ENCODE measurements around the gene MRPS18C. TPM values are rescaled to one million over a fixed set of nuclear protein-coding genes. Genes with fewer than 3 reads are reported as not detected.
"Not testable (repeated sequence)": the region's sequence is repeated elsewhere in the genome, so short reads cannot be mapped to it uniquely, and the experiment has no call there.

MRPS18C gene
- total RNA-seq, 1 donor from 2014 or later: 25.3 TPM

DNA sequence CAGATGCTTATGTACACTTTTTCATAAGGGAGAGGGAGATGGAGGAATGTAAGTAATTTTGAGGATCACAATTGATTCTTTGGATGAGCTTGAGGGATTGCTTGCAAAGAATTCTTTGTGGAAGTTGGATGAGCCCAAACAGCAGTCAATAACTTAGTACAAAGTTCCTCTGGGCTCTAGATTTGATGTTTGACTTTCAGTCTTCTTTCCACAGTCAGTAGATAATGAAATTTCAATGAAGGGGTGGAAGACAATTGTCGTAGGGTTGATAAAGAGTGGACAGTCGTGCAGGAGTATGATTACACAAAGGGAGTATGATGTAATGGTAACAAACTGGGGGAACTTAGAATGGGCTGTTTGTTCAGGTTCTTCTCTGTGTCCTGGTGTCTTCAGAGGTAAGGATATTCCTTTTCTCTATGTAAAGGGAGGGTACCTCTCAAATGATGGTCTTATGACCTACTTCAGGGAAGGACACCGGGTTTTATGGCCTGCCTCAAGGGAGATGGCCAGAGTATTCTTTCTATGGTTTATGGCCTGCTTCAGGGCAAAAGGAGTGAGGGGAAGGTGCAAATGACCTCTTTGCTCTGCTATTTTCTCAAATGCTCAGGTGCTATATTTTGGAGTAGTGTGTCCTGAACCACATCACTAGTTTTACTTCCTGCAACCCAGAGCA is 30.7 kb downstream of the MRPS18C start:
- no peak for DNase-seq (ENCODE audit: low read depth)
- Histone ChIP-seq H3K4me3 (ENCODE audit: low read depth, low read length) (no peak overlapping the region), H3K27me3 (ENCODE audit: control insufficient read depth, insufficient read depth, low read length) (no peaks in the 10 kb centered on the region), H3K36me3 (ENCODE audit: control insufficient read depth, insufficient read depth, low read length) (no peaks in the 10 kb centered on the region)
- TF ChIP-seq, protein P1, sequence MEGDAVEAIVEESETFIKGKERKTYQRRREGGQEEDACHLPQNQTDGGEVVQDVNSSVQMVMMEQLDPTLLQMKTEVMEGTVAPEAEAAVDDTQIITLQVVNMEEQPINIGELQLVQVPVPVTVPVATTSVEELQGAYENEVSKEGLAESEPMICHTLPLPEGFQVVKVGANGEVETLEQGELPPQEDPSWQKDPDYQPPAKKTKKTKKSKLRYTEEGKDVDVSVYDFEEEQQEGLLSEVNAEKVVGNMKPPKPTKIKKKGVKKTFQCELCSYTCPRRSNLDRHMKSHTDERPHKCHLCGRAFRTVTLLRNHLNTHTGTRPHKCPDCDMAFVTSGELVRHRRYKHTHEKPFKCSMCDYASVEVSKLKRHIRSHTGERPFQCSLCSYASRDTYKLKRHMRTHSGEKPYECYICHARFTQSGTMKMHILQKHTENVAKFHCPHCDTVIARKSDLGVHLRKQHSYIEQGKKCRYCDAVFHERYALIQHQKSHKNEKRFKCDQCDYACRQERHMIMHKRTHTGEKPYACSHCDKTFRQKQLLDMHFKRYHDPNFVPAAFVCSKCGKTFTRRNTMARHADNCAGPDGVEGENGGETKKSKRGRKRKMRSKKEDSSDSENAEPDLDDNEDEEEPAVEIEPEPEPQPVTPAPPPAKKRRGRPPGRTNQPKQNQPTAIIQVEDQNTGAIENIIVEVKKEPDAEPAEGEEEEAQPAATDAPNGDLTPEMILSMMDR (IDR thresholded peaks at IDR 0.05; ENCODE audit: insufficient read depth, low read length, poor library complexity, severe bottlenecking): no peak

DNA sequence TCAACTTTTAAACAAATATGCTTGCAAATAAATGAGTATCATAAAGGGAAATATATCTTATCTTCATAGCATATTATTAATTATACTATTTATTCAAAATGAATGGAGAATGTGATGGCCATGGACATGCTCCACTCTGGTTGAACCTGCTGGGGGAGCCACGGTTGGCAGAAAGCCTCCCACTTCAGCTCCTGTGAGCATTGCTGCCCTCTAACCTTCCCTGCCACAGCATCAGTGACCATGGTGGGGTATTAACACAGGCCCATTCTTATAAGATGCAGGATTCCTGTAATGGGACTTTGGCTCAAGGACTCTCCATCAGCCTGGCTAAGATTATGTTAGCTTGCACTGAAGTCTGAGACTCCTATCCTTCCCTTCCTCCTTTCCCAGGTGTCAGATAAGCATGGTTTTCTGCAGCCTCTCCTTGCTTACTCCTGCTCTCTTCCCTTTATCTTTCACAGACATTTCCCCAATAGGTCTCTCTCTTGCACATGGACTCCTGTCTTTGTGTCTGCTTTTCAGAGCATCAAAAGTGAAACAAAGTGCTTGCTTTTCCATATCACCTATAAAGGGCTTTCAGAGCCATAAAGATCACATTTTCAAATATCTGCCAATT is 34.0 kb downstream of the MRPS18C start:
- TF ChIP-seq, protein P1 (IDR thresholded peaks at IDR 0.05; ENCODE audit: insufficient read depth, low read length, poor library complexity, severe bottlenecking): no peak
- Histone ChIP-seq H3K36me3 (ENCODE audit: control insufficient read depth, insufficient read depth, low read length) (no peaks in the 10 kb centered on the region), H3K4me3 (ENCODE audit: low read depth, low read length) (no peak overlapping the region), H3K27me3 (ENCODE audit: control insufficient read depth, insufficient read depth, low read length) (no peaks in the 10 kb centered on the region)
- DNase-seq (ENCODE audit: low read depth): no peak

- Histone ChIP-seq H3K27me3 (ENCODE audit: control insufficient read depth, insufficient read depth, low read length) (no peaks in the 10 kb centered on the region), H3K4me3 (ENCODE audit: low read depth, low read length) (no peak overlapping the region), H3K36me3 (ENCODE audit: control insufficient read depth, insufficient read depth, low read length) (no peaks in the 10 kb centered on the region)
- no peak for DNase-seq (ENCODE audit: low read depth)
- TF ChIP-seq, protein P1 (IDR thresholded peaks at IDR 0.05; ENCODE audit: insufficient read depth, low read length, poor library complexity, severe bottlenecking): peak; percentile 94
These were observed 35.1 kb downstream of the MRPS18C start for GRCh38 chr4:83490876-83491450.

GRCh38 chr4:83496085-83496917 is 40.4 kb downstream of the MRPS18C start:
- not testable (repeated sequence) for H3K27me3 ChIP-seq (ENCODE audit: control insufficient read depth, insufficient read depth, low read length); H3K36me3 ChIP-seq (ENCODE audit: control insufficient read depth, insufficient read depth, low read length); H3K4me3 ChIP-seq (ENCODE audit: low read depth, low read length); DNase-seq (ENCODE audit: low read depth)

DNA sequence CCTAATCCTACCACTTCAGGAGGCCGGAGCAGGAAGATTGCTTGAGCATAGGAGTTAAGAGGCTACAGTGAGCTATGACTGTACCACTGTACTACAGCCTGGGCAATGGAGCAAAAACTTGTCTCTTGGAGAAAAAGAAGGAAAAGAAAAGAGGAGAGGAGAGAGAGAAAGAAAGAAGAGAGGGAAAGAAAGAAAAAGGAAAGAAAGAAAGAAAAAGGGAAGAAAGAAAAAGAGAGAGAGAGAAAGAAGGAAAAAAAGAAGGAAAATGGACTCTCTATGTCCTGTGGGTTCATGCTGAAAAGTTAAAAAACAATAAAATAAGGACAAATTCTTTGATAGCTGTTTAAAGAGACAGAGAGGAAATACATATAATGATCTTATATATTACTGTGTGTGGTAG is 42.3 kb downstream of the MRPS18C start:
- DNase-seq (ENCODE audit: low read depth): no peak
- no peaks in the 10 kb centered on the region for H3K36me3 ChIP-seq (ENCODE audit: control insufficient read depth, insufficient read depth, low read length)
- no peak overlapping the region for H3K4me3 ChIP-seq (ENCODE audit: low read depth, low read length)
- TF ChIP-seq, protein P1 (IDR thresholded peaks at IDR 0.05; ENCODE audit: insufficient read depth, low read length, poor library complexity, severe bottlenecking): no peak
- H3K27me3 ChIP-seq (ENCODE audit: control insufficient read depth, insufficient read depth, low read length): no peaks in the 10 kb centered on the region

DNA sequence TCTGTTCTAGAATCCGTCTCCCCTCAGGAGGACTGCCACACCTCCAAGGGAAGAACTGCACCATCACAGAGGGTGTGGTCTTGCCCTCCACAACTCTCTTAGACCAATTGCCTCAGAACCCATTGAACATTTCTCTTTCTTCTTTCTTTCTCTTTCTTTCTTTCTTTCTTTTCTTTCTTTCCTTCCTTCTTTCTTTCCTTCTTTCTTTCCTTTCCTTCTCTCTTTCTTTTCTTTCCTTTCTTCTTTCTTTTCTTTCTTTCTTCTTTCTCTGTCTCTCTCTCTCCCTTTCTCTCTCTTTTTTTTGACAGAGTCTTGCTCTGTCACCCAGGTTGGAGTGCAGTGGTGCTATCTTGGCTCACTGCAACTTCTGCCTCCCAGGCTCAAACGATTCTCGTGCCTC is 45.8 kb downstream of the MRPS18C start:
- not testable (repeated sequence) for H3K4me3 ChIP-seq (ENCODE audit: low read depth, low read length); H3K36me3 ChIP-seq (ENCODE audit: control insufficient read depth, insufficient read depth, low read length); DNase-seq (ENCODE audit: low read depth); H3K27me3 ChIP-seq (ENCODE audit: control insufficient read depth, insufficient read depth, low read length)
